ENCODE results near the gene COMMD3. TPM values are rescaled to one million over a fixed set of nuclear protein-coding genes. Genes with fewer than 3 reads are reported as not detected.

COMMD3 gene
- total and polyA plus RNA-seq, 2 donors (not counting 3 experiments of a cell fraction or from before 2014, with no cell fraction given) = 22.5 to 48.9 TPM

DNA sequence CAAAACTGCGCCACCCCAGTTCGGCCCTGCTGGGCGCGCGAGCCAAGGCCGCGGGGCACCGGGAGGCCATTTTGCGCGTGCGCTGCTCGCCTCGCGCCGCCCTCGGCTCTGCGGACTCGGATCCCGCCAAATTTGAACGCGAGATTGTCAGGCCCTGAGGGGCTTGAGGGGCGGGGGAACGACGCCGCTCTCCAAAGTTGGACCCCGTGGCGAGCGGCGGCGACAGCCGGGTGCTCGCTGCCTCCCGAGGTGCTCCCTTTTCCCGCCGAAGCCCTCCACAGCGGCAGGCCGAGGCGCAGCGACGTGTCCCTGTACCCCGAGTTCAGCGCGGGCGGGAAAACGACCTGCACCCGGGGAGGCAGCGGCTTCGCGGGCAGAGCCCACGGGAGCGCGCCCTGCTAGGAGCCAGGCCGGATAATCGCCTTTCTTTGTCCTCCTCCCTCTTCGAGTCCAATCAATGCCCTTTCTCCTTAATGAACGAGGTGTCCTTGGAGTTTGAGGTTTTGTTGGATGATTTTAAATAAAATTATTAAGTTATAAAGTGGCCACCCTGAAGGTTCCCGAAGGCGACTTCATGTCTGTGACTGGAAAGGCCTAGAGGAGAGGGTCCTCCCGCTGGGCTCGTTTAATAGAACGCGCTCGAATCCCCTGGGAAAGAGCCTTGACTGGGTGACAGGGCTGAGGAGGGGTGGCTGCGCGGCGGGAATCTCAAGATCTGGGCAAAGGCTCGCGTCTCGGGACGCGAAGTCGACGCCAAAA lies 18.4 kb downstream of the COMMD3 start:
- BruUV-seq (replicated peaks) = no TSS peak
- Histone ChIP-seq H3K36me3 (ENCODE audit: control insufficient read depth in 2 of 2, extremely low read depth in 1 of 2, insufficient read depth in 2 of 2, low read length in 2 of 2) (peaks cover 2 to 3% of the 10 kb centered on the region in 2 experiments), H3K4me2 (ENCODE audit: insufficient read depth, low read length) (peak overlapping the region; percentile 43), H3K4me3 (replicated peaks in 1 of 3; ENCODE audit: insufficient read depth in 1 of 3, low read depth in 1 of 3, low read length in 3 of 3) (peak overlapping the region in 2 of 3 experiments; percentile 23 to 35), H3K79me2 (ENCODE audit: control insufficient read depth, insufficient read depth, low read length) (no peaks in the 10 kb centered on the region), H4K20me1 (replicated peaks; ENCODE audit: control insufficient read depth, extremely low read depth, insufficient read depth, low read length) (no peaks in the 10 kb centered on the region), H2AFZ (ENCODE audit: low read depth, low read length) (peak overlapping the region; percentile 79), H3K27me3 (ENCODE audit: control insufficient read depth in 2 of 2, insufficient read depth in 2 of 2, low read length in 2 of 2) (peaks cover 52 to 64% of the 10 kb centered on the region in 2 experiments), H3K27ac (ENCODE audit: insufficient read depth, low read depth, low read length) (no peak overlapping the region), H3K4me1 (ENCODE audit: control insufficient read depth, extremely low read depth, insufficient read depth, low read length) (peaks cover 11% of the 10 kb centered on the region), H3K9me3 (replicated peaks; ENCODE audit: control insufficient read depth, insufficient read depth, low read length) (no peaks in the 10 kb centered on the region), H3K9me1 (replicated peaks; ENCODE audit: control insufficient read depth, extremely low read depth, insufficient read depth, low read length) (no peaks in the 10 kb centered on the region), H3K9ac (replicated peaks; ENCODE audit: extremely low read depth, insufficient read depth, low read length) (no peak overlapping the region)
- ChIA-PET CTCF (no interaction called here), POLR2A (no interaction called here)
- dilution Hi-C loops (cut with MboI; ENCODE audit: extremely low pct_ligation_motif_present, low sequenced_read_pairs) = no loop called here
- no peak for TF ChIP-seq MYC (IDR thresholded peaks at IDR 0.05; ENCODE audit: low read depth, low read length)
- TF ChIP-seq, protein P1, sequence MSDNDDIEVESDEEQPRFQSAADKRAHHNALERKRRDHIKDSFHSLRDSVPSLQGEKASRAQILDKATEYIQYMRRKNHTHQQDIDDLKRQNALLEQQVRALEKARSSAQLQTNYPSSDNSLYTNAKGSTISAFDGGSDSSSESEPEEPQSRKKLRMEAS (IDR thresholded peaks at IDR 0.05; ENCODE audit: insufficient read depth, insufficient read length) = peak; percentile 47
- intact Hi-C loops (cut with micrococcal nuclease) = loop anchor here (1.0 kb wide), 1 partner anchor 8 kb away; no protein-coding TSS in a partner anchor
- no peak for FAIRE-seq
- no peak for DNase-seq (ENCODE audit: low read depth, low spot score)

DNA sequence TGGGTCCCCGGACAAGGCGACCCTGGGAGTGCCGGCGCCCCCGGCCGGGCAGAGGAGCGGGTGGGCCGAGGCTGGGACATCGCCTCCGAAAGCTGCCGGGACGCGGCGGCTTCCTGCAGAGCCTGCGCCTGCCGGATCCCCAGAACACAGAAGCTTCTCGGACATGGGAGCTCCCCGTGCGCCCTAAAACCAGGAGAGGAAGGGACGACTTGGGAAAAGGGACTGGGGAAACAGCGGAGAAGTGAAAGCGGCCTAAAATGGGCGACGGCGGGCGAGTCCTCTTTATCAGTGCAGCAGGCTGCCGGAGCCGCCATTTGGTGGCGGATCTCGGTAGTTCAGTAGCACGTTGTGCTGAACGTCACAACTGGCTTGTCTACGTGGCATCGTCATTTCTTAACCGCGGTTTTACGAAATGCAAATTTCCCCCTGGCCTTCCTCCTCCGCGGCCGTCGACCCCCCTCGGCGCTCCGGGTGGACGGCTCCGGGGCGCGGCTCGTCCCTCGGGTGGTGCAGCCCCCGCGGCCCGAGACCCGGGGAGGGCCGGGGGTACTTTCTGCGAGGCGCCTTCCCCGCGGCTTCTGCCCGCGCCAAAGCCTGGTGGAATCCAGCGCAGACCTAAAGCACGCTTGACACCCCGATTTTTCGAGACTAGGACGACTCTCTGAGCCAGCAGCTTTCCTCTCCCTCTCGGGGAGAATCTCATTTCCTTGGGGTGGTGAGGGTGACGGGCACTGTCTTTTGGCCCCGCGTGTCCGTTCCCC lies 19.2 kb downstream of the COMMD3 start:
- Histone ChIP-seq H3K27me3 (ENCODE audit: control insufficient read depth in 2 of 2, insufficient read depth in 2 of 2, low read length in 2 of 2) (peaks cover 52 to 69% of the 10 kb centered on the region in 2 experiments), H3K4me1 (ENCODE audit: control insufficient read depth, extremely low read depth, insufficient read depth, low read length) (peaks cover 17% of the 10 kb centered on the region), H3K9me1 (replicated peaks; ENCODE audit: control insufficient read depth, extremely low read depth, insufficient read depth, low read length) (no peaks in the 10 kb centered on the region), H4K20me1 (replicated peaks; ENCODE audit: control insufficient read depth, extremely low read depth, insufficient read depth, low read length) (no peaks in the 10 kb centered on the region), H3K27ac (ENCODE audit: insufficient read depth, low read depth, low read length) (no peak overlapping the region), H3K36me3 (ENCODE audit: control insufficient read depth in 2 of 2, extremely low read depth in 1 of 2, insufficient read depth in 2 of 2, low read length in 2 of 2) (no peaks in the 10 kb centered on the region), H3K9ac (replicated peaks; ENCODE audit: extremely low read depth, insufficient read depth, low read length) (no peak overlapping the region), H3K4me2 (ENCODE audit: insufficient read depth, low read length) (peak overlapping the region; percentile 43), H3K4me3 (replicated peaks in 1 of 3; ENCODE audit: insufficient read depth in 1 of 3, low read depth in 1 of 3, low read length in 3 of 3) (peak overlapping the region in 2 of 3 experiments; percentile 23 to 35), H2AFZ (ENCODE audit: low read depth, low read length) (peak overlapping the region; percentile 78), H3K79me2 (ENCODE audit: control insufficient read depth, insufficient read depth, low read length) (no peaks in the 10 kb centered on the region), H3K9me3 (replicated peaks; ENCODE audit: control insufficient read depth, insufficient read depth, low read length) (no peaks in the 10 kb centered on the region)
- intact Hi-C loops (cut with micrococcal nuclease) (loop anchor here (1.0 kb wide), 1 partner anchor 9 kb away; no protein-coding TSS in a partner anchor), dilution Hi-C loops (cut with MboI; ENCODE audit: extremely low pct_ligation_motif_present, low sequenced_read_pairs) (no loop called here)
- peak; percentile 40 for DNase-seq (ENCODE audit: low read depth, low spot score)
- no TSS peak for BruUV-seq (replicated peaks)
- FAIRE-seq = no peak
- ChIA-PET POLR2A (no interaction called here), CTCF (no interaction called here)
- TF ChIP-seq, protein P1 (IDR thresholded peaks at IDR 0.05; ENCODE audit: insufficient read depth, insufficient read length) = peak; percentile 39
- TF ChIP-seq, protein P2, sequence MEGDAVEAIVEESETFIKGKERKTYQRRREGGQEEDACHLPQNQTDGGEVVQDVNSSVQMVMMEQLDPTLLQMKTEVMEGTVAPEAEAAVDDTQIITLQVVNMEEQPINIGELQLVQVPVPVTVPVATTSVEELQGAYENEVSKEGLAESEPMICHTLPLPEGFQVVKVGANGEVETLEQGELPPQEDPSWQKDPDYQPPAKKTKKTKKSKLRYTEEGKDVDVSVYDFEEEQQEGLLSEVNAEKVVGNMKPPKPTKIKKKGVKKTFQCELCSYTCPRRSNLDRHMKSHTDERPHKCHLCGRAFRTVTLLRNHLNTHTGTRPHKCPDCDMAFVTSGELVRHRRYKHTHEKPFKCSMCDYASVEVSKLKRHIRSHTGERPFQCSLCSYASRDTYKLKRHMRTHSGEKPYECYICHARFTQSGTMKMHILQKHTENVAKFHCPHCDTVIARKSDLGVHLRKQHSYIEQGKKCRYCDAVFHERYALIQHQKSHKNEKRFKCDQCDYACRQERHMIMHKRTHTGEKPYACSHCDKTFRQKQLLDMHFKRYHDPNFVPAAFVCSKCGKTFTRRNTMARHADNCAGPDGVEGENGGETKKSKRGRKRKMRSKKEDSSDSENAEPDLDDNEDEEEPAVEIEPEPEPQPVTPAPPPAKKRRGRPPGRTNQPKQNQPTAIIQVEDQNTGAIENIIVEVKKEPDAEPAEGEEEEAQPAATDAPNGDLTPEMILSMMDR (IDR thresholded peaks at IDR 0.05; ENCODE audit: extremely low read depth in 1 of 2, insufficient read depth in 1 of 2, low read depth in 1 of 2, low read length in 2 of 2) = peak in 1 of 2 donors; percentile 2
- TF ChIP-seq POLR2AphosphoS5 (IDR thresholded peaks at IDR 0.05; ENCODE audit: insufficient read depth, low read depth, low read length) (no peak), FOS (IDR thresholded peaks at IDR 0.05; ENCODE audit: borderline replicate concordance, insufficient read depth, low read length) (no peak), MYC (IDR thresholded peaks at IDR 0.05; ENCODE audit: low read depth, low read length) (no peak), EZH2 (IDR thresholded peaks at IDR 0.05; ENCODE audit: borderline replicate concordance, low read depth, low read length, severe bottlenecking) (peak; percentile 98), JUN (IDR thresholded peaks at IDR 0.05; ENCODE audit: borderline replicate concordance, insufficient read depth, insufficient read length, low read depth) (no peak)

Measured in endothelial cell of umbilical vein (primary cell).